Fibroblast of skin of back (primary cell): ENCODE data around the gene DPH3. TPM values are rescaled to one million over a fixed set of nuclear protein-coding genes. Genes with fewer than 3 reads are reported as not detected.
"Not testable (repeated sequence)": the region's sequence is repeated elsewhere in the genome, so short reads cannot be mapped to it uniquely, and the experiment has no call there.

Source experiments
- DNase-seq: peaks from one replicate; pipeline ENCODE4 v3.0.0-alpha.2; 2013
- polyA plus RNA-seq, 2 experiments: library from polyadenylated mRNA; unstranded; fragments of 120-200 nt; gene quantifications; one replicate each; pipeline ENCODE4 v1.2.1, GENCODE V29; 2013; ENCODE audit not compliant: insufficient read length in 2 of 2

The DPH3 gene
- polyA plus RNA-seq (2013, experiment 1 of 2; ENCODE audit: insufficient read length) = 29.9 TPM
- 21.4 TPM for polyA plus RNA-seq (2013, experiment 2 of 2; ENCODE audit: insufficient read length)

GRCh38 chr3:16264708-16265454, at the start of gene DPH3, which contains the start of gene OXNAD1:
DPH3 (minus strand) TSS chr3:16264943; CDS start chr3:16264876, 67 bp downstream.
OXNAD1 (plus strand) TSS chr3:16265212; CDS start chr3:16270953, 5,741 bp downstream.
- peak; percentile 100 for DNase-seq

GRCh38 chr3:16313886-16314645, 49.3 kb upstream of the DPH3 start:
- DNase-seq = no peak

- no peak for DNase-seq
Measured at GRCh38 chr3:16311960-16312451, 47.3 kb upstream of the DPH3 start.

- DNase-seq = not testable (repeated sequence)
Measured at GRCh38 chr3:16310486-16310885, 45.7 kb upstream of the DPH3 start.

GRCh38 chr3:16309558-16309957, 44.8 kb upstream of the DPH3 start:
- peak; percentile 18 for DNase-seq

GRCh38 chr3:16308727-16309126, 44.0 kb upstream of the DPH3 start:
- DNase-seq = no peak

- no peak for DNase-seq
Measured at GRCh38 chr3:16307832-16308531, 43.2 kb upstream of the DPH3 start.

GRCh38 chr3:16305111-16305541, 40.4 kb upstream of the DPH3 start:
- no peak for DNase-seq

GRCh38 chr3:16304061-16305010, 39.6 kb upstream of the DPH3 start:
- no peak for DNase-seq

GRCh38 chr3:16303037-16303575, 38.4 kb upstream of the DPH3 start:
- DNase-seq = no peak

- no peak for DNase-seq
Measured at GRCh38 chr3:16302082-16302631, 37.4 kb upstream of the DPH3 start.

- DNase-seq = no peak
Measured at GRCh38 chr3:16301507-16301906, 36.8 kb upstream of the DPH3 start.

- DNase-seq = no peak
Measured at GRCh38 chr3:16300881-16301359, 36.2 kb upstream of the DPH3 start.

GRCh38 chr3:16300307-16300706, 35.6 kb upstream of the DPH3 start:
- no peak for DNase-seq

- DNase-seq = no peak
Measured at GRCh38 chr3:16299746-16300145, 35.0 kb upstream of the DPH3 start.

GRCh38 chr3:16298891-16299290, 34.1 kb upstream of the DPH3 start:
- no peak for DNase-seq

- no peak for DNase-seq
Measured at GRCh38 chr3:16297997-16298885, 33.5 kb upstream of the DPH3 start.

- no peak for DNase-seq
Measured at GRCh38 chr3:16295298-16295890, 30.7 kb upstream of the DPH3 start.

GRCh38 chr3:16294844-16295243, 30.1 kb upstream of the DPH3 start:
- no peak for DNase-seq
